ENCODE results near the gene BRME1.

GRCh38 chr19:13917888-13918406 lies 12.0 kb upstream of the BRME1 start:
- TF ChIP-seq, protein P1, sequence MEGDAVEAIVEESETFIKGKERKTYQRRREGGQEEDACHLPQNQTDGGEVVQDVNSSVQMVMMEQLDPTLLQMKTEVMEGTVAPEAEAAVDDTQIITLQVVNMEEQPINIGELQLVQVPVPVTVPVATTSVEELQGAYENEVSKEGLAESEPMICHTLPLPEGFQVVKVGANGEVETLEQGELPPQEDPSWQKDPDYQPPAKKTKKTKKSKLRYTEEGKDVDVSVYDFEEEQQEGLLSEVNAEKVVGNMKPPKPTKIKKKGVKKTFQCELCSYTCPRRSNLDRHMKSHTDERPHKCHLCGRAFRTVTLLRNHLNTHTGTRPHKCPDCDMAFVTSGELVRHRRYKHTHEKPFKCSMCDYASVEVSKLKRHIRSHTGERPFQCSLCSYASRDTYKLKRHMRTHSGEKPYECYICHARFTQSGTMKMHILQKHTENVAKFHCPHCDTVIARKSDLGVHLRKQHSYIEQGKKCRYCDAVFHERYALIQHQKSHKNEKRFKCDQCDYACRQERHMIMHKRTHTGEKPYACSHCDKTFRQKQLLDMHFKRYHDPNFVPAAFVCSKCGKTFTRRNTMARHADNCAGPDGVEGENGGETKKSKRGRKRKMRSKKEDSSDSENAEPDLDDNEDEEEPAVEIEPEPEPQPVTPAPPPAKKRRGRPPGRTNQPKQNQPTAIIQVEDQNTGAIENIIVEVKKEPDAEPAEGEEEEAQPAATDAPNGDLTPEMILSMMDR (IDR thresholded peaks at IDR 0.05; ENCODE audit: borderline replicate concordance, extremely low read depth, low read length, poor library complexity, severe bottlenecking) = no peak
- no peak for TF ChIP-seq EZH2 (IDR thresholded peaks at IDR 0.05; ENCODE audit: borderline replicate concordance, low read depth, low read length, severe bottlenecking)
